ENCODE data around the gene ZNF197. TPM values are rescaled to one million over a fixed set of nuclear protein-coding genes. Genes with fewer than 3 reads are reported as not detected.
A peak's percentile ranks its signal among the peaks of the same experiment; 100 is the strongest.

ZNF197 gene
- total RNA-seq, 1 experiment from 2014 or later = 14.3 TPM

DNA sequence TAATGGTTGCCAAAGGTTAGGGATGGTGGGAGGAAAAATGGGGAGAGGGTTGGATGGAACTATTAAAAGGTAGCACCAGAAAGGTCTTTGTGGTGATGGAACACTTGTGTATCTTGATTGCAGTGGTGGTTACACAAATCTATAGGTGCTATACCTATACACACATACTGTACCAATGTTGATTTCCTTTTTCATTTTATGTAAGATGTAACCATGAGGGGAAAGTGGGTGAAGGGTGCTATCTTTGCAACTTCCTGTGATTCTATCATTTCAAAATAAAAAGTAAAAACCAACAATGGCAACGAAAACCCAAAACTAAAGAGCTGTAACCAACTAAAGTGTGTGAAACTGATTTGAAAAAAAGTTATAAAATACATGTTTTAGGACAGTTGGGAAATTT, 22.9 kb downstream of the ZNF197 start:
- POLR2A ChIA-PET (ENCODE audit: low non-redundant PET) = interaction anchor here (0.6 kb wide), 1 partner anchor 265 kb away, joined by 3 read pairs; no protein-coding TSS in a partner anchor
- H3K36me3 ChIP-seq (ENCODE audit: insufficient read depth, low read length, poor library complexity, severe bottlenecking) = peaks cover 15% of the 10 kb centered on the region
- no peaks in the 10 kb centered on the region for H3K27me3 ChIP-seq (replicated peaks; ENCODE audit: insufficient read depth, low read depth, low read length, poor library complexity)
- intact Hi-C loops (cut with micrococcal nuclease; ENCODE audit: unreplicated experiment) = loop anchor here (1.0 kb wide), 1 partner anchor 22 kb away; the partner anchor contains the start of gene ZNF197
- BruUV-seq (replicated peaks) = no TSS peak
- peaks cover 12% of the 10 kb centered on the region for H3K9me3 ChIP-seq (ENCODE audit: low read depth, low read length, poor library complexity, severe bottlenecking)
- CTCF ChIA-PET = no interaction called here
- H3K27ac ChIP-seq (ENCODE audit: low read depth, low read length, poor library complexity, severe bottlenecking) = no peak overlapping the region
- no peaks in the 10 kb centered on the region for H3K4me1 ChIP-seq (ENCODE audit: insufficient read depth, low read length, poor library complexity, severe bottlenecking)
- no peak for DNase-seq (ENCODE audit: low spot score)
- TF ChIP-seq, protein P1, sequence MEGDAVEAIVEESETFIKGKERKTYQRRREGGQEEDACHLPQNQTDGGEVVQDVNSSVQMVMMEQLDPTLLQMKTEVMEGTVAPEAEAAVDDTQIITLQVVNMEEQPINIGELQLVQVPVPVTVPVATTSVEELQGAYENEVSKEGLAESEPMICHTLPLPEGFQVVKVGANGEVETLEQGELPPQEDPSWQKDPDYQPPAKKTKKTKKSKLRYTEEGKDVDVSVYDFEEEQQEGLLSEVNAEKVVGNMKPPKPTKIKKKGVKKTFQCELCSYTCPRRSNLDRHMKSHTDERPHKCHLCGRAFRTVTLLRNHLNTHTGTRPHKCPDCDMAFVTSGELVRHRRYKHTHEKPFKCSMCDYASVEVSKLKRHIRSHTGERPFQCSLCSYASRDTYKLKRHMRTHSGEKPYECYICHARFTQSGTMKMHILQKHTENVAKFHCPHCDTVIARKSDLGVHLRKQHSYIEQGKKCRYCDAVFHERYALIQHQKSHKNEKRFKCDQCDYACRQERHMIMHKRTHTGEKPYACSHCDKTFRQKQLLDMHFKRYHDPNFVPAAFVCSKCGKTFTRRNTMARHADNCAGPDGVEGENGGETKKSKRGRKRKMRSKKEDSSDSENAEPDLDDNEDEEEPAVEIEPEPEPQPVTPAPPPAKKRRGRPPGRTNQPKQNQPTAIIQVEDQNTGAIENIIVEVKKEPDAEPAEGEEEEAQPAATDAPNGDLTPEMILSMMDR (conservative IDR thresholded peaks at IDR 0.05; ENCODE audit: low read depth, low read length) = no peak
- no peak for TF ChIP-seq EZH2 (IDR thresholded peaks at IDR 0.05; ENCODE audit: borderline replicate concordance, low read depth, low read length, poor library complexity, severe bottlenecking)
- H3K4me3 ChIP-seq (ENCODE audit: low read depth, low read length, poor library complexity, severe bottlenecking) = peak overlapping the region; percentile 77

DNA sequence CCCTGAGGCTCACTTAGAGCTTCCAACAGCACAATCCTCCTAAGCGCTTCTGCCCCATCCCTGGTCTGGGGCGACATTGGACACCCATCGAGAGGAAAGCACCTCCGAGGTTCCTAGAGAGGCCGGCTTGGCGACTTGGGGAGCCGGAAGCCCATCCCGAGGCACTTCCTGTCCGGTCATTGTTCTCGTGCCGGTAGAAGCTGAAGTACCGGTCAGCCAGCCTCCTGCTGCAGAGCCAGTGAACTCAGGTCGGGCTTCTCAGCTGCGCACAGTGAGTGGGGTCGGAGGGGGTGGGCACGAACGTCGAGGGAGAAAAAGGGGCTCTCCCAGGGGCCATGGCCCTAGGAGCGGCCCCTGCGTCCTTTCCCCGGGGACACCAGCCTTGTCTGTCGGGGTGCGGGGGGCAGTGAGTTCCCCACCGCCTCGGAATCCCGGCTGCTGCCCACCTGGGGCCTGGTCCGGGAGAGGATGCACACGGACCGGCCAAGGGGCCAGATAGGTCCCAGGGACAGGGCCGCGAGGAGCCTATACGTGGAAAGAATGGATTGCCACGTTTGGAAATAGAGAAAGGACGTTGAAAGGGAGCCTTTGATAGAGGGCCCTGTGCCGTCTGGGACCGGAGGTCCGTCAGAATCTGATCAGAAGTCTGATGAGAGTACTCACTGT, 23.9 kb downstream of the ZNF197 start, which contains the start of gene ZNF35:
ZNF35 (plus strand) TSS at position 169 of the 666 bp plus-strand sequence. CDS start 2,336 bp downstream, outside the sequence.
- Histone ChIP-seq H3K4me1 (ENCODE audit: insufficient read depth, low read length, poor library complexity, severe bottlenecking) (no peaks in the 10 kb centered on the region), H3K27ac (ENCODE audit: low read depth, low read length, poor library complexity, severe bottlenecking) (peak within 1 kb of the TSS; percentile 81), H3K27me3 (replicated peaks; ENCODE audit: insufficient read depth, low read depth, low read length, poor library complexity) (no peaks in the 10 kb centered on the region), H3K4me3 (ENCODE audit: low read depth, low read length, poor library complexity, severe bottlenecking) (peak within 1 kb of the TSS; percentile 77), H3K9me3 (ENCODE audit: low read depth, low read length, poor library complexity, severe bottlenecking) (peaks cover 3% of the 10 kb centered on the region), H3K36me3 (ENCODE audit: insufficient read depth, low read length, poor library complexity, severe bottlenecking) (peaks cover 9% of the 10 kb centered on the region)
- CTCF ChIA-PET = no interaction called here
- BruUV-seq (replicated peaks) = TSS peak; percentile 55
- TF ChIP-seq EZH2 (IDR thresholded peaks at IDR 0.05; ENCODE audit: borderline replicate concordance, low read depth, low read length, poor library complexity, severe bottlenecking) = no peak
- TF ChIP-seq, protein P1 (conservative IDR thresholded peaks at IDR 0.05; ENCODE audit: low read depth, low read length) = no peak
- intact Hi-C loops (cut with micrococcal nuclease; ENCODE audit: unreplicated experiment) = loop anchor here (1.0 kb wide), 1 partner anchor 23 kb away; the partner anchor contains the start of gene ZNF197
- DNase-seq (ENCODE audit: low spot score) = peak; percentile 80
- POLR2A ChIA-PET (ENCODE audit: low non-redundant PET) = no interaction called here

DNA sequence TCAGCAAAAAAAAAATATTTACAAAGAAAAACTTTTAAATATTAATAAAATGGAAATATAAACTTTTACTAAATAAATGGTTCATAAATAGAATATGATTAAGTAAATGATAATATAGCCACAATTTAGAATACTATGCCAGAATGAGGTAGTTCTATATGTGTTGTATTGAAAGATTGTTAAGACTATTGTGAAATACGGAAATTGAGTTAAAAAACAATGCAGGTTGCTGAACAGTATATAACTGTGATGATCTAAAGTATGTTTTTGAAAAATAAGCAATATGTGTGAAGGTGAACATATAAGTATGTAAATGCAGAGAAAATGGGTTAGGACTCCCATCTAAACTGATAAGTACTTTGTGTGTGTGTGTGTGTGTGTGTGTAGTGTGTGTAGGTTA, 24.9 kb downstream of the ZNF197 start:
- POLR2A ChIA-PET (ENCODE audit: low non-redundant PET) = no interaction called here
- TF ChIP-seq, protein P1 (conservative IDR thresholded peaks at IDR 0.05; ENCODE audit: low read depth, low read length) = no peak

More for the DNA sequence above, 24.9 kb downstream of the ZNF197 start:
- Histone ChIP-seq H3K27ac (ENCODE audit: low read depth, low read length, poor library complexity, severe bottlenecking) (no peak overlapping the region), H3K36me3 (ENCODE audit: insufficient read depth, low read length, poor library complexity, severe bottlenecking) (peaks cover 17% of the 10 kb centered on the region), H3K9me3 (ENCODE audit: low read depth, low read length, poor library complexity, severe bottlenecking) (no peaks in the 10 kb centered on the region), H3K27me3 (replicated peaks; ENCODE audit: insufficient read depth, low read depth, low read length, poor library complexity) (no peaks in the 10 kb centered on the region), H3K4me1 (ENCODE audit: insufficient read depth, low read length, poor library complexity, severe bottlenecking) (no peaks in the 10 kb centered on the region), H3K4me3 (ENCODE audit: low read depth, low read length, poor library complexity, severe bottlenecking) (no peak overlapping the region)
- BruUV-seq (replicated peaks) = no TSS peak
- CTCF ChIA-PET = no interaction called here
- intact Hi-C loops (cut with micrococcal nuclease; ENCODE audit: unreplicated experiment) = no loop called here
- DNase-seq (ENCODE audit: low spot score) = no peak

Data from A673 (cell line).